ENCODE results near the gene EFCAB6.

Gene EFCAB6

DNA sequence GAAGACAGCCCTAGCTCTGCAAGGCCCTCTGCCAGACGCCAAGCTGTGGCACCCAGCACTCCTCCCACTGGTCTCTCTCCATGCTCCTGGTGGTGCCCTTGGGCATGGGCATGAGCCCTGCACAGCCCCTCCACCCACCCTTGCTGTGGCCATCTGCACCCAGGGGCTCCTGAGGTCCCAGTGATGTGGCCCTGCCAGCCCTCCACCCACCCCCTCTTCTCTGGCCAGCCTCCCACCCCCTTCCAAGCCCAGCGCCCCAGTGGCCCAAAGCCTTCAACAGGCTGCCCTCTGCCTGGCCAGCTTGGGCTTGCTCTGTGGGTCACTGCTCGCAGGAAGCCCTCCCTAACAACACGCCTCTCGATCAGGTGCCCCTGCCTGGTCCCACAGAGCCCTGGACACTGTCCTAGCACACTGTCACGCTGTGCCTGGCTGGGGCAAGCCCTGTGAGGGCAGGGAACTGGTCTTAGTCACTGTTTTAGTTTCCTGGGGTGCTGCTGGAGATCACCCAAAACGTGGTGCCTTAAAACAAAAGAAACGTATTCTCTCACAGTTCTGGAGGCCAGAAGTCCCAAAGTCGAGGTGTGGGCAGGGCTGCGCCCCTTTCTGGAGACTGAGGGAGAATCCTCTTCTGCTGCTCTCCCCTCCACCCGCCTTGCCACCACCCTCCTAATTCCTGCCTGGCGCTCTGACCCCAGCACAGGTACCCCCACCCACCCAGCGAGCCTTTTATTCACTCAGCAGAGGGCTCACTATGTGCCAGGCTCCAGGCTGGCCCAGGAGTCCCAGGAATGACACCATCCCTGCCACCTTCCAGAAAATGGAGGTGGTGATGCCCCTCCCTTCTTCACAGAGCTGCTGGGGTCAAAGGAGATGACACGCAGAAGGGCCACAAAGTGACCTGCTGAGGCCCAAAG is 35.5 kb upstream of the EFCAB6 start:
- H3K27ac ChIP-seq: no peak overlapping the region
- TF ChIP-seq CTCF (IDR thresholded peaks at IDR 0.05) (no peak), ZFX (IDR thresholded peaks at IDR 0.05; ENCODE audit: borderline replicate concordance) (no peak)

DNA sequence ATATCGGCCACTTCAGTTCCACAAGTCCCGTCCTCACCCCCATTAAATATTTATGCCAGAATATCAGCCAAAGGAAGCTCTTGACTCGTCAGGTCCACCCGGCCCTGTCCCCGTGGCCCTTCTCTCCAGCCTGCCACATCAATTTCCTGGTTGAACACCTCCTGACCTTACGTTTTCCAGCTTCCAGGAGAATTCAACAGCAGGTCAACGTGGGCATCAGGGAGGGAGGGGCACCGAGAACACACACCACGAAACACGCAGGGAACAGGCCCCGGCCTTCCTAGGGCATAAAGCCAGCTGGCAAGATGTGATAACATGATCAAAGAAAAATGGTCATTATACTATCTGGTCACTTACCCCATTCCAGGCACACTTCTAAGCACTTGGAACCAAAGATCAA is 34.9 kb upstream of the EFCAB6 start:
- H3K27ac ChIP-seq: no peak overlapping the region
- TF ChIP-seq ZFX (IDR thresholded peaks at IDR 0.05; ENCODE audit: borderline replicate concordance) (no peak), CTCF (IDR thresholded peaks at IDR 0.05) (no peak)

DNA sequence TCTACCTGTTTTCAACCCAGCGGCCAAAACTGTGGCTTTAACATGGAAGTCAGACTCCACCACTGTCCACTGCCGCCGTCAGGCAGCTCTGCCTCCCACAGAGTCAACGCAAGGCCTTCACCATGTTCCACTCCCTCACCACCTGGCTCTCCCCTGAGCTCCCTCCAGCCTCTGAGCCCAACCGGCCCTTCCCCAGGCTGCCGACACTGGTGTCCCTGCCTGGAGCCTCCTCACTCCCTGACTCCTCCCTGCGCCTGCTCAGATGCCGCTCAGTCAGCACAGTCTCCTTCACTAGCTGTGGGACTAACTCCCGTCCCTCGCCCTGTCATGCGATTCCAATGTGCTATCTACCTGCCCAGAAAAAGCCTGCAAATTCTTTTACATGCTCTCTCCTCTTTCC is 33.9 kb upstream of the EFCAB6 start:
- no peak for TF ChIP-seq CTCF (IDR thresholded peaks at IDR 0.05)
- no peak for TF ChIP-seq ZFX (IDR thresholded peaks at IDR 0.05; ENCODE audit: borderline replicate concordance)
- H3K27ac ChIP-seq: no peak overlapping the region

GRCh38 chr22:43844560-43845545 is 32.7 kb upstream of the EFCAB6 start:
- no peak for TF ChIP-seq CTCF (IDR thresholded peaks at IDR 0.05)
- no peak for TF ChIP-seq ZFX (IDR thresholded peaks at IDR 0.05; ENCODE audit: borderline replicate concordance)
- H3K27ac ChIP-seq: no peak overlapping the region

DNA sequence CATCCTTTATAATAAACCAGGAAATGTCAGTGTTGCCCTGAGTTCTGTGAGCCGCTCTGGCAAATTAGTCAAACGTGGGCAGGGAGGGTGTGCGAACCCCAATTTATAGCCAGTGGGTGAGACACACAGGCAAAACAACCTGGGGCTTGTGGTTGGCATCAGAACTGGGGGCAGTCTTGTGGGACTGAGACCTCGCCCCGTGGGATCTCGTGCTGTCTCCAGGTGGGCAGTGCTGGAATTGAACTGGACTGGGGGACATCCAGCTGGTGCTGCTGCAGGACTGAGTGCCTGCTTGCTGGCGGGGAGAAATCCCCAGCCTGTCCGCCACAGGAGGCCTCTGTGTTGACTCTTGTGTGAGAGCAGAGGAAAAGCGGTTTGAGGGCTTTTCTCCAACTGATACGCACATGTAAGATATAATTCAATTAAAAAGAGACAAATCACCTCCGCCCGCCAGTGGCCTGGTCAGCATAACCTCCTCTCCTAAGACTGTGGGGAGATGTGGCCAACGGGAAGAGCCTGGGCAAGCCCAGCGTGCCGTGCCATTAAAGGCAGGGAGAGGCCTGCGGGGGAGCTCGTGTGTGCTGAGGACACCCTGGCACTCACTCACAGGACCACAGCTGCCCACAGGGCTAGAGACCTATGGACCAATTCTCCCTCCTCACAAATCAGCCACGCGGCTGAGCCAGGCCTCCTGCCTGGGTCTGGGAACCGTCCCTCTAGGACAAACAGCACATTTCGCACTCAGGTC is 31.9 kb upstream of the EFCAB6 start:
- H3K27ac ChIP-seq: no peak overlapping the region
- no peak for TF ChIP-seq ZFX (IDR thresholded peaks at IDR 0.05; ENCODE audit: borderline replicate concordance)
- TF ChIP-seq CTCF (IDR thresholded peaks at IDR 0.05): no peak

DNA sequence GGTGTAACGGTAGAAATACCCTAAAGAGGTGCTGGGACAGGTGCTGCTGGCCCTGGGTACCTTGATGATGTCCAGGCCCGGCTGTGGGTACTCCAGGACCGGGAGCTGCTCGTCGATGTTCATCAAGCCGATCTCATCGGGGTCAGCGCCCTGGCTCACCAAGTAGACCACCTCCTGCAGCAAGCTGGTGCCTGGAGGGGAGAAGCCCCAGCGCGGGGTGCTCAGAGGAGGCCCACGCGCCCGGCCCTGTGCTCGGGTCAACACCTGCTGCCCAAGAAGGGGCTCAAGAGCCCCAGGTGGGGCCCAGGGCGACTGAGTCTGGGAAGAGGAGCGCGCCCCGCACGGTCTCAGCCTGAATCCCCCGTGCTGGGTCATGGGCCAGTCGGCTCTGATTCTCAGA is 29.6 kb upstream of the EFCAB6 start:
- H3K27ac ChIP-seq: no peak overlapping the region
- no peak for TF ChIP-seq ZFX (IDR thresholded peaks at IDR 0.05; ENCODE audit: borderline replicate concordance)
- TF ChIP-seq CTCF (IDR thresholded peaks at IDR 0.05): no peak
